ENCODE data around the gene ATXN1. TPM values are rescaled to one million over a fixed set of nuclear protein-coding genes. Genes with fewer than 3 reads are reported as not detected.
A peak's percentile ranks its signal among the peaks of the same experiment; 100 is the strongest.

ATXN1 gene
- total and polyA plus RNA-seq, 2 of the 8 experiments (the other 6 are each of a cell fraction or from before 2014, with no cell fraction given) = 1.6 to 4.0 TPM

- no peaks in the 10 kb centered on the region for H3K23me2 ChIP-seq (ENCODE audit: low read depth, low read length)
- H3K4me3 ChIP-seq (ENCODE audit: extremely low read depth in 1 of 4, insufficient read depth in 2 of 4, low read depth in 3 of 4, low read length in 4 of 4) = no peak overlapping the region
- H4K91ac ChIP-seq (replicated peaks; ENCODE audit: insufficient read length, low read length) = no peak overlapping the region
- H2AFZ ChIP-seq (ENCODE audit: low read length) = no peak overlapping the region
- no peak overlapping the region for H3K56ac ChIP-seq (replicated peaks; ENCODE audit: insufficient read length, low read depth, low read length)
- DNase-seq (ENCODE audit: low read depth in 1 of 2, low spot score in 2 of 2) (no peak), FAIRE-seq (no peak)
- H2AK5ac ChIP-seq (ENCODE audit: low read depth, low read length) = no peak overlapping the region
- H2BK15ac ChIP-seq (ENCODE audit: low read length) = no peak overlapping the region
- no peak overlapping the region for H3K18ac ChIP-seq (ENCODE audit: extremely low read depth, low read length)
- H3K4me2 ChIP-seq (ENCODE audit: insufficient read depth in 1 of 2, low read depth in 2 of 2, low read length in 2 of 2) = no peak overlapping the region
- 0 out of 2 replicates have a peak overlapping the region, but pooled peaks have one; percentile 41 for H2BK5ac ChIP-seq (ENCODE audit: low read depth, low read length)
- H3K27ac ChIP-seq (ENCODE audit: low read depth, low read length) = no peak overlapping the region
- ChIA-PET POLR2A (ENCODE audit: partially characterized antibody) (no interaction called here), CTCF (ENCODE audit: partially characterized antibody) (interaction anchor here (0.8 to 3.0 kb wide), 4 partner anchors 10 to 697 kb away, joined by 3 to 22 read pairs (median 10); no protein-coding TSS in a partner anchor)
- no peak overlapping the region for H4K8ac ChIP-seq (ENCODE audit: extremely low read depth, insufficient read depth, low read length)
- H3K23ac ChIP-seq (ENCODE audit: insufficient read length) = no peak overlapping the region
- no peaks in the 10 kb centered on the region for H3K79me1 ChIP-seq (ENCODE audit: low read depth, low read length)
- H3K14ac ChIP-seq (ENCODE audit: insufficient read length) = no peak overlapping the region
- H3K9ac ChIP-seq (replicated peaks in 1 of 4; ENCODE audit: extremely low read depth in 1 of 4, low read depth in 3 of 4, low read length in 3 of 4) = no peak overlapping the region
- H3K4me1 ChIP-seq (replicated peaks in 1 of 4; ENCODE audit: control insufficient read depth in 3 of 4, insufficient read depth in 4 of 4, low read length in 3 of 4) = no peaks in the 10 kb centered on the region
- H3K36me3 ChIP-seq (ENCODE audit: control insufficient read depth in 2 of 4, insufficient read depth in 4 of 4, low read length in 3 of 4) = no peaks in the 10 kb centered on the region
- no peak overlapping the region for H2BK12ac ChIP-seq (ENCODE audit: low read depth, low read length)
- H4K5ac ChIP-seq (ENCODE audit: insufficient read length, low read depth, low read length) = no peak overlapping the region
- no peaks in the 10 kb centered on the region for H4K20me1 ChIP-seq (replicated peaks in 1 of 2; ENCODE audit: control insufficient read depth in 1 of 2, insufficient read depth in 2 of 2, low read length in 2 of 2)
- WGBS, 2 experiments (ENCODE audit: extremely low coverage in 1 of 2, insufficient coverage in 1 of 2, insufficient read length in 1 of 2, insufficient replicate concordance in 2 of 2, low coverage in 1 of 2, low lambda C conversion rate in 2 of 2, missing lambda C conversion rate in 1 of 2) = 91% methylated on average over 22 of the region's 23 CpGs; no CpG with 5 or more reads in 1 of the 2 experiments
- H3K9me3 ChIP-seq (ENCODE audit: insufficient read depth in 2 of 2, low read depth in 1 of 2, low read length in 1 of 2) = no peaks in the 10 kb centered on the region
- no peak overlapping the region for H2BK120ac ChIP-seq (replicated peaks; ENCODE audit: low read depth, low read length)
- H2BK20ac ChIP-seq (ENCODE audit: low read length) = no peak overlapping the region
- H3K79me2 ChIP-seq (ENCODE audit: control insufficient read depth in 1 of 2, insufficient read depth in 2 of 2, low read length in 2 of 2) = no peaks in the 10 kb centered on the region
- no peaks in the 10 kb centered on the region for H3K27me3 ChIP-seq (replicated peaks in 1 of 4; ENCODE audit: control insufficient read depth in 3 of 4, extremely low read depth in 1 of 4, insufficient read depth in 3 of 4, low read length in 3 of 4)
- no peak overlapping the region for H3K4ac ChIP-seq (replicated peaks; ENCODE audit: insufficient read length, low read depth, low read length)
- no peak for TF ChIP-seq EP300 (IDR thresholded peaks at IDR 0.05; ENCODE audit: borderline replicate concordance in 1 of 2, low read depth in 2 of 2, low read length in 2 of 2)
- TF ChIP-seq, protein P1, sequence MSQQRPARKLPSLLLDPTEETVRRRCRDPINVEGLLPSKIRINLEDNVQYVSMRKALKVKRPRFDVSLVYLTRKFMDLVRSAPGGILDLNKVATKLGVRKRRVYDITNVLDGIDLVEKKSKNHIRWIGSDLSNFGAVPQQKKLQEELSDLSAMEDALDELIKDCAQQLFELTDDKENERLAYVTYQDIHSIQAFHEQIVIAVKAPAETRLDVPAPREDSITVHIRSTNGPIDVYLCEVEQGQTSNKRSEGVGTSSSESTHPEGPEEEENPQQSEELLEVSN (IDR thresholded peaks at IDR 0.05) = no peak
- TF ChIP-seq KDM5A (IDR thresholded peaks at IDR 0.05; ENCODE audit: low read length) = no peak
- TF ChIP-seq CEBPB (IDR thresholded peaks at IDR 0.05; ENCODE audit: low read depth, low read length) = no peak
- TF ChIP-seq TEAD4 (IDR thresholded peaks at IDR 0.05; ENCODE audit: low read depth, low read length) = no peak
- no peak for TF ChIP-seq SIN3A (conservative IDR thresholded peaks at IDR 0.05 in 1 of 2, IDR thresholded peaks at IDR 0.05 in 1 of 2; ENCODE audit: low read depth in 1 of 2, low read length in 2 of 2)
- TF ChIP-seq GTF2F1 (IDR thresholded peaks at IDR 0.05; ENCODE audit: borderline replicate concordance, low read depth, low read length) = no peak
- TF ChIP-seq, protein P2, sequence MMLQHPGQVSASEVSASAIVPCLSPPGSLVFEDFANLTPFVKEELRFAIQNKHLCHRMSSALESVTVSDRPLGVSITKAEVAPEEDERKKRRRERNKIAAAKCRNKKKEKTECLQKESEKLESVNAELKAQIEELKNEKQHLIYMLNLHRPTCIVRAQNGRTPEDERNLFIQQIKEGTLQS (IDR thresholded peaks at IDR 0.05; ENCODE audit: insufficient read depth, low read depth, low read length) = no peak
- no peak for TF ChIP-seq JUND (IDR thresholded peaks at IDR 0.05; ENCODE audit: low read length)
- no peak for TF ChIP-seq SP4 (IDR thresholded peaks at IDR 0.05; ENCODE audit: low read length)
- no peak for TF ChIP-seq SAP30 (IDR thresholded peaks at IDR 0.05; ENCODE audit: insufficient read depth, insufficient replicate concordance, low read length)
These were observed 493.6 kb downstream of the ATXN1 start for GRCh38 chr6:16267428-16268263.
